ENCODE results near the gene SYCN. TPM values are rescaled to one million over a fixed set of nuclear protein-coding genes. Genes with fewer than 3 reads are reported as not detected.
A peak's percentile ranks its signal among the peaks of the same experiment; 100 is the strongest.
"Not testable (repeated sequence)": the region's sequence is repeated elsewhere in the genome, so short reads cannot be mapped to it uniquely, and the experiment has no call there.

The SYCN gene
- total RNA-seq, 1 experiment from 2014 or later = not detected

- in situ Hi-C loops (cut with HindIII; ENCODE audit: low sequenced_read_pairs) = no loop called here
- DNase-seq (ENCODE audit: low spot score) = no peak
These were observed 28.6 kb upstream of the SYCN start for GRCh38 chr19:39232708-39233107.

GRCh38 chr19:39230096-39230764, 26.2 kb upstream of the SYCN start:
- in situ Hi-C loops (cut with HindIII; ENCODE audit: low sequenced_read_pairs) = no loop called here
- no peak for DNase-seq (ENCODE audit: low spot score)

- in situ Hi-C loops (cut with HindIII; ENCODE audit: low sequenced_read_pairs) = no loop called here
- no peak for DNase-seq (ENCODE audit: low spot score)
These were observed 20.8 kb upstream of the SYCN start for GRCh38 chr19:39224910-39225309.

DNA sequence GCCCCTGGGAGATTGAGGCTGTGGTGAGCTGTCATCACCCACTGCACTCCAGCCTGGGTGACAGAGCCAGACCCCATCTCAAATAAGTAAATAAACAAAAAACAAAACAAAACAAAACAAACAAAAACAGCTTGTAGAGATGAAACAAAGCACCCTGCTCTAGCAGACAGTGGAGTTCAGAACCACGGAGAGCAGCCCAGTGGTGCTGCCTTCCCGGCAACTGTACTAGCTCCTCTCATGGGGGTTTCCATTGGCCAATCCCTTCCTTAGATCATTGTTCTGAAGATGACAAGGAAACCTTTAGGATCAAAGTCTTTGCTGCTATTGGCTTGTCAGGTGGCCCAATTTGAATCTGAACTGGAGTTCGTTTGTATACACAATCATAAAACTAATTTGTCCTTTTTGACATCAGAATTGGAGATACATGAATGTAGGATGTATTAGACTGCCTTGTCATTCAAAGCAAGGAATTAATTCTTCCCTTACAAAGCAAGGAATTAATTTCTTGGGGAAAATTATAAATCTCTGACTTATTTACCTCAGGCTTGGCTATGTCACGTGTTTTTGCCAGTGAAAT, 19.7 kb upstream of the SYCN start:
- no peak for DNase-seq (ENCODE audit: low spot score)
- in situ Hi-C loops (cut with HindIII; ENCODE audit: low sequenced_read_pairs) = no loop called here

DNA sequence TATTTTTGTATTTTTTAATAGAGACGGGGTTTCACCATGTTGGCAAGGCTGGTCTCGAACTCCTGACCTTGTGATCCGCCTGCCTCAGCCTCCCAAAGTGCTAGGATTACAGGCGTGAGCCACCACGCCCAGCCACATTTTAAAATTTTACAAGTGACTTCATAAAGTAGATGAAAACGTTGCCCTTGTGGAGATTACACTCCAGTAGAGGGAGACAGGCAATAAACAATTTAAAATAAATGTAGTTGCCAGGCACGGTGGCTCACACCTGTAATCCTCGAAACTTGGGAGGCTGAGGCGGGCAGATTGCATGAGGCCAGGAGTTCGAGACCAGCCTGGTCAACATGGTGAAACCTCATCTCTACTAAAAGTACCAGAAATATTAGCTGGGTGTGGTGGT, 15.0 kb upstream of the SYCN start:
- in situ Hi-C loops (cut with HindIII; ENCODE audit: low sequenced_read_pairs); DNase-seq (ENCODE audit: low spot score): not testable (repeated sequence)

- in situ Hi-C loops (cut with HindIII; ENCODE audit: low sequenced_read_pairs) = no loop called here
- no peak for DNase-seq (ENCODE audit: low spot score)
These were observed 14.4 kb upstream of the SYCN start for GRCh38 chr19:39218230-39219007.

DNA sequence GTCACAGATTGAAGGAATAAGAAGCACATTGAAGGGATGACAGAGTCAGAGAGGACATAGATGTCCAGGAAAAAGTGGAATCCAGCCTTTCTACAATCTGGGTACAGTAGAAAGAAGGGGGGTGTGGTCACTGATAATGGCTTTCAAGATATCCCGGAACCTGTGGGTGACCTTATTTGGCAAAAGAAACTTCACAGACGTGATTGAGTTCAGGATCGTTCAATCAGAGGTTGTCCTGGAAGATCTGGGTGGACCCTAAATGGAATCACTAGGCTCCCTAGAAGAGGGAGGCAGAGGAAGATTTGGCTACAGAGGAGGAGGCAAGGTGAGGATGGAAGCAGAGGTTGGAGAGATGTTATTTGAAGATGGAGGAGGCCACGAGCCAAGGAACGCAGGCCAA, 13.0 kb upstream of the SYCN start:
- in situ Hi-C loops (cut with HindIII; ENCODE audit: low sequenced_read_pairs) = no loop called here
- DNase-seq (ENCODE audit: low spot score) = no peak

DNA sequence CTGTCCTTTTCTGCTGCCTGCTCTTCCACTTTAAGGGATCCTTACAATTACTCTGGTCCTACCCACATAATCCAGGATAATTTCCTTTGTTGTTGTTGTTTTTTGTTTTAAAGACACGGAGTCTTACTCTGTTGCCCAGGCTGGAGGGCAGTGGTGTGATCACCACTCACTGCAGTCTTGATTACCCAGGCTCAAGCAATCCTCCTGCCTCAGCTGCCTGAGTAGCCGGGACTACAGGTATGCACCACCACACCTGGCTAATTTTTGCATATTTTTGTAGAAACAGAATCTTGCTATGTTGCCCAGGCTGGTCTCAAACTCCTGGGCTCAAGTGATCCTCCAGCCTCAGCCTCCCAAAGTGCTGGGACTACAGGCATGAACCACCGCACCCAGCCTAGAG, 11.3 kb upstream of the SYCN start:
- in situ Hi-C loops (cut with HindIII; ENCODE audit: low sequenced_read_pairs); DNase-seq (ENCODE audit: low spot score): not testable (repeated sequence)

DNA sequence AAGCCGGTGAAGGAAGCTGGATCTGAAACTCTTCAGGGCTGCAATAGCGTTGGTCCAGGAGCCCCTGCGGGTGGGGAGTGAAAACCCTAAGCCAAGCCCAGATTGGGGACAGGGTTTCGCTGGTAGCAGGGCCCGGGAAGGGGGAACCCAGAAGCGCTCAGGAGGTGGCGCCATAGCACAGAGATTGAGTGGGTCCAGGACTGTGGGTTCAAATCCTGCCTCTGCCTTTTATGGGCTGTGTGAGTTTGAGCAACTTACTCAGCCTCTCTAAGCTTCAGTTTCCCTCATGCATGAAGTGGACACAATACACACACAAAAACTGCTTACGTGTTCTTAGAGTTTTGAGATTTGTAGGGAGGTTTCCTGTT, 8.3 kb upstream of the SYCN start:
- peak; percentile 12 for DNase-seq (ENCODE audit: low spot score)
- in situ Hi-C loops (cut with HindIII; ENCODE audit: low sequenced_read_pairs) = no loop called here

DNA sequence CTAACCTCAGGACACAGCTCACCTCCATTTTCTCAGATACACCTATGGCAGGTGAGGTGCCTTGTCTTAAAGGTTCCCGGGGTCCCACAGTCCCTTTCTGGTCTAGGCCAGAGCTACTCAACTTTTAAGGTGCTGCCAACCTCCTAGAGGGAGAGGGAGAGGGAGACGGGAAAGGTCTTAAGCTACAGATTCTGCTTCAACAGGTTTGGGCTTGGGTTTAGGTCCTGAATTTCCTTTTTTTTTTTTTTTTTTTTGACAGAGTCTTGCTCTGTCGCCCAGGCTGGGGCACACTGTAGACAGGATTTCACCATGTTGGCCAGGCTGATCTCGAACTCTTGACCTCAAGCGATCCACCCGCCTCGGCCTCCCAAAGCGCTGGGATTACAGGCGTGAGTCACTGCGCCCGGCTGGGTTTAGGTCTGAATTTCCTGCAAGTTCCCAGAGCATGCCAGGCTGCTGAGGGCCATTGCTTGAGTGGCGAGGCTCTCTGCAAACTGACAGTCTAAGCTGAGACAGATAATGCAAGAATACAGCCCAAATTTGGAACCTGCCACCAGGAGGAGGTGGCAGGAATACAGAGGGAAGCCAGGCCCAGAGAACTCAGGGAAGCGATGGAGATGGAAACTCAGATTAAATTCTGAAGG, 7.8 kb upstream of the SYCN start:
- DNase-seq (ENCODE audit: low spot score) = no peak
- in situ Hi-C loops (cut with HindIII; ENCODE audit: low sequenced_read_pairs) = no loop called here

- in situ Hi-C loops (cut with HindIII; ENCODE audit: low sequenced_read_pairs) = no loop called here
- no peak for DNase-seq (ENCODE audit: low spot score)
These were observed 5.1 kb upstream of the SYCN start for GRCh38 chr19:39209196-39209595.

GRCh38 chr19:39208175-39208795, 4.2 kb upstream of the SYCN start:
- in situ Hi-C loops (cut with HindIII; ENCODE audit: low sequenced_read_pairs) = no loop called here
- DNase-seq (ENCODE audit: low spot score) = no peak

DNA sequence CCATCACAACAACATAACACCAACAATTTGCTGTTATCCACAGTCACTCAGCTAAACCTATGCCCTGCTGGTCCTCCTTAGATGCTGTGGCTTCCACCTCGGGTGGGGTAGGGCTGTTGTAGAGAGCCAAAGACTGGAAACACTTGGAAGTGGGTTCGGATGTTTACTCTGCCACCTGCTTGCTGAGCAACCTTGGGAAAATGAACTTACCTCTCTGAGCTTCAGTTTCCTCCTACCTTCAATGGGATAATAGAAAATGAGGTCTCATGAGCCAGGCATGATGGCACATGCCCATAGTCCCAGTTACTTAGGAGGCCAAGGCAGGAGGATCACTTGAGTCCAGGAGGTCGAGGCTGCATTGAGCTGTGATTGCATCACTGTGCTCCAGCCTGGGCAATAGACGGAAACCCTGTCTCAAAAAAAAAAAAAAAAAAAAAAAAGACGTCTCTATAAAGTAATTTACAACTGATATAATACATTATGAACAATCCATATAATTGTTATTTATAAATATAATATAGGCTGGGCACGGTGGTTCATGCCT, 3.3 kb upstream of the SYCN start:
- in situ Hi-C loops (cut with HindIII; ENCODE audit: low sequenced_read_pairs) = no loop called here
- no peak for DNase-seq (ENCODE audit: low spot score)

- in situ Hi-C loops (cut with HindIII; ENCODE audit: low sequenced_read_pairs) = no loop called here
- DNase-seq (ENCODE audit: low spot score) = no peak
These were observed 2.1 kb upstream of the SYCN start for GRCh38 chr19:39206122-39206521.

DNA sequence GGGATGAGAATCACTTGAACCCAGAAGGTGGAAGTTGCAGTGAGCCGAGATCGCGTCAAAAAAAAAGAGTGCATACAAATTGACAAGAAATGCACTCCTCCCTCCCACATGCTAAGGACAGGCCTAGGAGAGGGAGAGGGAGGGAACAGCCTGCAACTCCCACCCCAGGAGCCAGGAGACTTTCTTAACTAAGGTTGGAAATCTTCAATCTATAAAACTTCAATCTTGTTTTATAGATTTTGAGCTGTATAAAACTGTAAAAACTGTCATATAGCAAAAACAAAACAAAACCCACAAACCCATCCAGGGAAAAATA, 1.3 kb upstream of the SYCN start:
- in situ Hi-C loops (cut with HindIII; ENCODE audit: low sequenced_read_pairs) = no loop called here
- no peak for DNase-seq (ENCODE audit: low spot score)

- in situ Hi-C loops (cut with HindIII; ENCODE audit: low sequenced_read_pairs) = no loop called here
- no peak for DNase-seq (ENCODE audit: low spot score)
These were observed 1.1 kb downstream of the SYCN start for GRCh38 chr19:39202998-39203355.

DNA sequence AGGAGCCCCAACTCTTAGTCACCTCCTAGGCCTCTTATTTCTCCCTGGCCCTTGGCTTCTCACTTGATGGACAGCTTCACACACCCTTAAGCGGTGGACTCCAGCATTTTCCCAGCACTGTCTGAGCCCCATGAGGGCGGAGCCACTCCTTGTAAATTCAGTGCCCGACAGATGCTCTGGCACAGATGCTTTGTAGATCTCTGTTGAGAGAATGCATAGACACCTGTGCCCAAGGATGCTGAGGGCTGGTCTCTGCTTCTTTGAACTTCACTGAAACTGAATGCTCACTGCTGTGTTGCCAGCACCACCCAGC, 3.3 kb downstream of the SYCN start:
- DNase-seq (ENCODE audit: low spot score) = no peak
- in situ Hi-C loops (cut with HindIII; ENCODE audit: low sequenced_read_pairs) = no loop called here

DNA sequence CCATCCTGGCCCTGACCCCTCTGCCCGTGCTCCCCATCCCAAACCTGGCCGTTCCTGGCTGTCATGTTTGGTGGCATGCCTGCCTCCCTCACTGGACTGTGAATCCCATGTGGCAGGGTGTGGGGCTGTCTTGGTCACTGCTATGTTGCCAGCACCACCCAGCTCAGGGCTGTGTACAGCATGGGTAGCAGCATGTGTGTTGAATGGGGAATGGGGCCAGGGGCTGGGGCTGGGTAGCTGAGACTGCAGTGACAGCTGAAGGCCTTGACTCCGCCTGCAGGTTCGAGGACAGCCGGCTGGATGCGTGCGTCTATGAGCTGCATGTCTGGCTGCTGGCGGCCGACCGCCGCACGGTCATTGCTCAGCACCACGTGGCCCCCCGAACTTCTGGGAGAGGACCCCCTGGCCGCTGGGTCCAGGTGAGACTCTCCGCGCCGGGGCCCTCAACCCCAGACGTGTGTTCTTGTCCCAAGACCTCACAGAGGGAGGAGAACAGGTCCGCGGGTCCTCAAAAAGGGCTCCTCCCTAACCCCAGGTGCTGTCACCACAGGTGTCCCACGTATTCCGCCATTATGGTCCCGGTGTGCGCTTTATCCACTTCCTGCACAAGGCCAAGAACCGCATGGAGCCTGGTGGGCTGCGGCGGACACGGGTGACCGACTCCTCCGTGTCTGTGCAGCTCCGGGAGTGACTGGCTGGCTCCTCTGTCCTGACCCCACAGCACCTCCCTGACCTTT, 3.8 kb downstream of the SYCN start:
- in situ Hi-C loops (cut with HindIII; ENCODE audit: low sequenced_read_pairs) = no loop called here
- no peak for DNase-seq (ENCODE audit: low spot score)

DNA sequence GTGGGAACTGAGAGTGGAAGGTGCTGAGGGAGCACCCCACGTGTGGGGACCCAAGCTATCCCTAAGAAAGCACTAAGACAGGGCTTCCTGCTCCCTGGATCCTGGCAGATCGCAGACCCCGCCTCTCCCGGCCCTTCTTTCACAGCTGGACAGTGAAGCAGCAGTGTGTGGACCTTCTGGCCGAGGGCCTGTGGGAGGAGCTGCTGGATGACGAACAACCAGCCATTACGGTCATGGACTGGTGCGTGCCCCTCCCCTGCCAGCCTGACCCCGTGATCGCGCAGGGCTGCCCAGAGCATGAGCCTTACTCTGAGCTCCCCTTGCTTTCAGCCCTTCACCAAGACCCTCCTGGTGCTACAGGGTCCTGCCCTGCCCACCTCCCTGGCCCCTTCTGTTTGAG, 5.0 kb downstream of the SYCN start:
- in situ Hi-C loops (cut with HindIII; ENCODE audit: low sequenced_read_pairs) = no loop called here
- no peak for DNase-seq (ENCODE audit: low spot score)

All from G401 (cell line).